ENCODE data around the gene SLC7A9.
"Not testable (repeated sequence)": the region's sequence is repeated elsewhere in the genome, so short reads cannot be mapped to it uniquely, and the experiment has no call there.

The SLC7A9 gene

DNA sequence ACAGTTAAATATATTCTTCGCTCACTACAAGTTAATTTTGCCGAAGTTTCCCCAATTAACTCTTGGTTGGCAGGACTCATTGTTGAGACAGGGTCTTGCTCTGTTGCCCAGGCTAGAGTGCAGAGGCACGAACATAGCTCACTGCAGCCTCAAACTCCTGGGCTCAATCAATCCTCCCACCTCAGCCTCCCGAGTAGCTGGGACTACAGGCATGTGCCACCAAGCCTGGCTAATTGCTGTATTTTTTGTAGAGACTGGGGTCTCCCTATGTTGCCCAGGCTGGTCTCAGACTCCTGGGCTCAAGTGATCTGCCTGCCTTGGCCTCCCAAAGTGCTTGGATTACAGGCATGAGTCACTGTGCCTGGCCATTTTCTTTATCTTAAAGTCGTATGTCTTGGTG is 15.7 kb upstream of the SLC7A9 start:
- not testable (repeated sequence) for DNase-seq

DNA sequence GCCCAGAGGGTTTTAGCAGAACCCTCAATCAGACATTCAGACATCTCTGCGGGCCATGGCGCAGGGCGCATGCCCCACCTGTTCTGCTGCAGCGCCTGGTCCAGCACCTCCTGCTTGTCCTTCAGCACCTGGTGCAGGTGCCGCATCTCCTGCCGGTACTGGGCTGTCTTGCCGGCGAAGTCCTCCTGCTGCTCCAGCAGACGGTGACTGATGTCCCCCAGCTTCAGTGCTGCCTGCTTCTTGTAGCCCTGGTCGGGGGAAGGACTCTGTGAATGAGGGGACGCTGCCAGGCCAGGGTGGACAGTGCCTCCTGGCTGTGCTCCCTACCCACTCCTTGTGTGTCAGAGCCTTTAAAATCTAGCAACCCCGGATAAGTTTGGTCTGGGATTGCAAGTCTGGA is 12.2 kb upstream of the SLC7A9 start:
- no peak for DNase-seq

DNA sequence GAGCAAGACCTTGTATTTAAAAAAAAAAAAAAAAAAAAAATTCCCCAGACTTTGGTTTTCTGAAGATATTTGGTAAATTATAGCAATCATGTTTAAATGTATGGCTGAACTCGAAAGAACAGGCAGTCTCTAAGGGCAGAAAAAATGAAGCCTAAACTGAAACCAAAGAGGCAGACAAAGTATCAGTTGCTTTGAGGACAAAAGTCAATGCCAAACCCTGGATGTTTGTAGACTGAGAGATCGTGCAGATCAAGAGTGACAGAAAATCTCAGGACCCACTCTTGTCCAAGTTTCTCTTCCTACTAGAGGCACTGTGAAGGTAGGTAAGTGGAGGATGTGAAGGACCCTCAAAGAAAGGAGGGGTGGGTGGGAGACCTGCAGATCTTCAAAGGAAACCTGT is 11.1 kb upstream of the SLC7A9 start:
- no peak for DNase-seq

DNA sequence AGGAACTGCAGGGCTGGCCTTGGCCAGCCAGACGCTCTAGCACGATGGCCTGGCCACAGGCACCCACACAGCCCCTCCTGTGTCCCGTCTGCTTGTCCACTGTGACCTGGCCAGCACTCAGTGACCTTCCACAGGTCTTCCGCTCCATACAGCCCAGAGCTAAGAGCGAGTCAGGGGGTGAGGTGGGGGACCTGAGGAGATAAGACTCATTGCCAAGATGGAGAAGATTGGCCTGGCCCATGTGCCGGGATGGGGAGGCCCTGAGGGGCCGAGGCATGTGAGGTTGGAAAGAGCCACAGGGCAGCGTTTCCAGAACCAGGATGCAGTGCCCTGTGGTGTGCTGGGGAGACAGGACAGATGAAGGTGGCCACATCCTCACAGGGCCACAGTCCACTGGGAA is 10.2 kb upstream of the SLC7A9 start:
- no peak for DNase-seq

DNA sequence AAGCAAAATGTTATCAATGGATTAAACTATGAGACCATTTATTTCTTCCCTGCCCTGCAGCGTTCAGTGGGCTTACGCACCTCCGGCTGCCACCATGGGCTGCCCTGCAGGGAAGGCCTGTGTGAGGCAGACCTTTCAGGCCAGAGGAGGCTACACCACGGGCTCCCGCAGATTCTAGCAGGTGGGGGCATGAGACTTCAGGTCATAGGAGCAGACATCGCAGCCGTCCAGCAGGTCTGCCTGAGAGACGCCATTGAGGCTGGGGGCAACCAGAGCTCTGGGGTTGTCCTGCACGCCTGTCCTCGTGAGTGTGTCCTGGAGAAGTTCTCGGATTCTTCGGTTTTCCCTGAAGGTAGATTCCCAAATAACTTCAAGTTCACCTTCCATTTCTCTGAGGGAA is 9.4 kb upstream of the SLC7A9 start:
- DNase-seq, result no peak

DNA sequence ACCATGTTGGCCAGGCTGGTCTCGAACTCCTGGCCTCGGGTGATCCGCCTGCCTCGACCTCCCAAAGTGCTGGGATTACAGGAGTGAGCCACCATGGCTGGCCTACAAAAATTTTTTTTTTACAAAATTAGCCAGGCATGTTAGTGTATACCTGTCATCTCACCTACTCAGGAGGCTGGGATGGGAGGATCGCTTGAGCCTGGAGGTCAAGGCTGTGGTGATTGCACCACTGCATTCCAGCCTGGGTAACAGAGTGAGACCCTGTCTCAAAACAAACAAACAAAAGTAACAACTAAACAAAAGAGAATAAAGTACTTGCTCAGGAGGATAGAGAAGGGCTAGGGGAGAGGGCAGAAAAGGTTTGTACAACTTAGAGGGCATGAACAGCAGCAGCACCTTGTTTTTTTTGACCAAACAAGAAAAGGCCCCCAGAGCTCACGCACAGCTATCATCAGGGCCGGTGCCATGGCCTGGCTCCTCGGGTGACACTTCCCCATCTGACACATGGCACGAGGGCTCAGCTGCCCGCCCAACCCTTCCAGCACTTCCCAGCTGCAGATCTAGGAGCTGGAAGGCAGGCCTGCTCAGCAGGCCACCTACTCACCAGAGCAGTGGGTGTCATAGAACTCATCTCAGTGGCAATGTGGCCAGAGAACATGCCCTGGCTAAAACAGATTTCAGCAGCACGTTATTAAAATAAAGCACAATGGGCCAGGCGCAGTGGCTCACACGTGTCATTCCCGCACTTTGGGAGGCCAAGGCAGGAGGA is 8.6 kb upstream of the SLC7A9 start:
- no peak for DNase-seq

DNA sequence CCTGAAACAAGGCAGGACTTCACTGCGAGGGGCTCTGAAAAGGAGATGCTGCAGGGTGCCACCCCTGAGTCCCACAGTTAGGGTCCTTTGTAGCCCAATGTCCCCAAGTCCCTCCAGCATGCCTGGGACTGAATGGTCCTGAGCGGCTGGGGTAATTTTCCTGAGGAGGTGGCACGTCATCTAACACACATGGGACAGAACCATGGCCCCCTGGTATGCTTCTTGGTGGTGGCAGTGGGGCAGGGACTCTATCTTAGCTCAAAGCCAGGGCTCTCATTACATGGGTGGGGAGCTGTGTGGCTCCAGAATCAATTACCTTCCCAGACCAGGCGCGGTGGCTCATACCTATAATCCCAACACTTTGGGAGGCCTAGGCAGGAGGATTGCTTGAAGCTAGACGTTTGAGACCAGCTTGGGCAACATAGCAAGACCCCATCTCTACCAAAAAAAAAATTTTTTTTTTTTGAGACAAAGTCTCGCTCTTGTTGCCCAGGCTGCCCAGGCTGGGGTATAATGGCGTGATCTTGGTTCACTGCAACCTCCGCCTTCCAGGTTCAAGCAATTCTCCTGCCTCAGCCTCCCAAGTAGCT is 7.9 kb upstream of the SLC7A9 start:
- no peak for DNase-seq

DNA sequence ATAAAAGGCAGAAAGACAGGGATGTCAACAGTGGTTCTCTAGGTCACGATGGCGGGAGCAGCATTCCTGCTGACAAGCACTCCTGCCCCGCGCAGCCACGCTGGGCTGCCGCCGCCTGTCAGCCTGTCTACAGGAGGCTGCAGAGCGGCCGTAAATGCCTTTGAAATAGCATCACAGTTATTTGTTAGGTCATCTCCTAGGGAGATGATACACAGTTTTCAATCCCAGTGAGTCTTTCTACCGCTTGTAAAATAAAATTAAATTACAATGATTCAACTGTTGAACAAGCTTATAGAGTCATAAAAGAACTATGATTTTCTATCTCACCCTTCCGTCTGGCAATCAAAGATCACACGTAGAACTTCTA is 7.3 kb upstream of the SLC7A9 start:
- DNase-seq, result no peak

DNA sequence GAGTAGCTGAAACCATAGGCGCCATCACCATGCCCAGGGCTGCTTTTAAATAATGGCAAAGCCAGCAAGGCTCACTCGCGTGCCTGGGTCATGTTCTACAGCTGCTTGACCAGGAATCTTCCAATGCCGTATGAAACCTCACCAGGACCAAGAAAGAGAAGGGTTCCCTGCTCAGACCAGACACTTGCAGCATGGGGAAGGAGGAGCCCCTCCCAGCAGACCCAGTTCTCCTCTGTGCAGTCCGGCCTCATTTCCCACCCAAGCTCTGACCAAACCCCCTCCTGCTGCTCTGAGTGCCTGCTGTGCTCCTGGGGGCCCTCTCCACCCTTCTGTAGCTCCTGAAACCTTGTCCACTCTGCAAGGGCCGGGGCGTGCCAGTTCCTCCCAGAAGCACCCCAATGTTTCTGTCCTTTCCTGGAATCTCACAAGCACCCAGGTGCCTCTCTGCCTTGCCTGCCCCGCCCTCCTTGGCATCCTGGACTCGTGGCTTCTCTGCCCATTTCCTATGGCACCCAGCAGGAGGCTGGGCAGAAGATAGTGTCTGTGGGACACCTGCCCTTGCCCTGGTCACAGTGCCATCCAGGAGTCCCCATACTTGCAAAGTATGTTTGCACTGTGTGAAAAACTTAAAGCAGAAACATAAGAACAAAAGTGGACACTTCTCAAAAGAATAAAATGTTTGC is 6.8 kb upstream of the SLC7A9 start:
- no peak for DNase-seq

DNA sequence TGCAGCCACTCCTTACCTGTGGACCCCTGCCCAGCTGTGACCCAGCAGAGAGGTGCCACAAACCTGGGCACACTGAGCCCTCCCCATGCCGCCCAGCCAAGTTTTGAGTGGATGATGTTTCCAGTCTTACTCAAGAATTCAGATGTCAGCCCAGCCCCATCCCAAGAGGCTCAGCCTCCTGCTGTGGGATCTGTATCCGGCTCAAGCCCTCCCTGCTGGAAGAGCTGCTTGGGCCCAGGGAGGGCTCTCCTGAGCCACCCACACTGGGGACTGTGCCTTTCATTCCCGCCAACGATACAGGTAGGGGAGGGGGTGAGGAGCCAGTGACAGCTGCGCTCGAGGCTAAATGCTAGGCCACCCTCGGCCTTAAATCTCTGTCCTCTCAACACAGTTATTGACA is 5.9 kb upstream of the SLC7A9 start:
- DNase-seq, result no peak

DNA sequence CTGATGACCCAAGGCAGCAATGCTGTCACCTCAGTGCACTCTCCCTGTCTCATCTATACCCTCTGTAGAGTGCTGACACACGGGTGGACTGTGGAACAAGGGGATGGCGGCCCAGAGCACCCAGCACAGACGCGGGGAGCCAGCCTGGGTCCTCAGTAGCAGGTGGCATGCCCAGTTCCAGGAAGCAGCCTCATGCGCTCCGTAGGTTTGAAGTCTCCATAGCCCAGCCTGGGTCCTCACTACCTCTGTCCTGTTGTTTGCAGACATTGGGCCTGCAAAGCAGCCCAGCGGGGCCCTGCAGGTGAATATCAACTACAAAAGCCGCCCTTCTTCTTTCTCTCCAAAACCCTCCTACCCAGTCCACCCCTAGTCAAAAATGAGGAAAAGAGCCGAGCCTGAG is 5.0 kb upstream of the SLC7A9 start:
- DNase-seq, result no peak

DNA sequence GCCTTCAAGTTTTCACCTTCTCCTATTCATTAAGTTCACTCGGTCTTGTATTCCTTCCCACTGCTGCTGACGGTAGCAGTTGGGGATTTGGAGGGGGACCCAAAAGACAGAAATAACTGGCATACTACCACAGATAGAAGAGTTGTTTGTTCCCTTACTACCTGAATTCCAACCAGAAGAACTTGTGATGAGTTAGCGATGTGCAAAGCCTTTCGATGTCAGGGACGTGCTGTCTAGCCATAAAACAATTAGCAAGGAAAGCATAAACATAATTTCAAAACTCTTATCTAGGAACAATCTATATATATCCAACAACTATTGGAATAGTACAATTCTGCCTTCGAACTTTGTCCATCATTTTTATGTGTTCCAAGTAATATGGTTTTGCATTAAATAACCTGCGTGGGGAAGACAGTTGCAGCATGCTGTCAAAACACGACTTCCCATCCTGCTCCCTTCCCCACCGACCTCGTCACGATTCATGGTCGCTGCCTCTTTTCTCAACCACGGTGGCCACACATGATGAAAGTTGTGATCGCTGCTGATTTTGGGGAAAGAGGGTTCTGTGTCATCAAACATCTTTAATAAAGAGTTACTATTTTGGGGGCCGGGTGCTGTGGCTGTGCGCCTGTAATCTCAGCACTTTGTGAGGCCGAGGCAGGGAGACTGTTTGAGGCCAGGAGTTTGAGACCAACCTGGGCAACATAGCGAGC is 3.8 kb upstream of the SLC7A9 start:
- no peak for DNase-seq

DNA sequence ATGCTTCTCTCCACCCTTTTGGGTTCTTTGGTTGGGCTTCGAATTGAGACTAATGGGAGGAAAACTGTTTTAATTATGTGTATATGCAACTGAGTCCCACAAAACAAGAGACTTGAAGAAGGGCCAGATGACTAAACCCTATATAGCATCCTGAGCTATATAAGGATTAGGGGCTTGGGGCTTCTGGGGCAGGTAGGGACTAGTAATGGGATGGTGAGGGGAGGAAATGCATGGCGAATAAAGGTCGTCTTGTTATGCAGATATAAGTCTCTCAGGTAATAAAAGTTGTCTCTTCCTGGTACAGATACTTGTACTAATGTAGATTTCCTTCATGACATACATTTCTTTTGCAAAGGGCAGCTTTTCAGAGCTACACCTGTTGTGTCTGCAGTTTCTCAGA is 2.8 kb upstream of the SLC7A9 start:
- DNase-seq, result no peak

DNA sequence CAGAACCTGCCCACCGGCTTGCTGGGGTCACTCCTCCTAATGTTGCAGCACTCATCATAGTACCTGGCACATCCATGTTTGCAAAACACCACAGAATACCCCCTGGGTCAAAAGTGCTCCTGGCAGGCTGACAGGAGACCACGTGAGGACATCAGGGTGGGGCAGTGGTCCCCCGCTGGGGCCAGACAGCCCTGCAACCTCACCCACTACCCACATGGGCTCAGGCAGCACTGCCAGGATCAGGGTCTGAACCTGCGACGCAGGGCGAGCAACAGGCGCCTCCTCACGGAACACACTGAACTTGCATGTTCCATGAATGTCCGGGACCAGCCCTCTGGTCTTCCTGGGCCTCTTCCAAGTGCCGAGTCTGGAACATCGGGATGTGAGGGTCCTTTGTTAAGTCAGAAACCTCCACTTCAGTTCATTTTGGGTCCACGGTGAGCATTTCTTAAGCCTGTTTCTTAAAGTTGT is 1.4 kb upstream of the SLC7A9 start:
- peak in 1 of 56 donors; percentile 9 for DNase-seq

DNA sequence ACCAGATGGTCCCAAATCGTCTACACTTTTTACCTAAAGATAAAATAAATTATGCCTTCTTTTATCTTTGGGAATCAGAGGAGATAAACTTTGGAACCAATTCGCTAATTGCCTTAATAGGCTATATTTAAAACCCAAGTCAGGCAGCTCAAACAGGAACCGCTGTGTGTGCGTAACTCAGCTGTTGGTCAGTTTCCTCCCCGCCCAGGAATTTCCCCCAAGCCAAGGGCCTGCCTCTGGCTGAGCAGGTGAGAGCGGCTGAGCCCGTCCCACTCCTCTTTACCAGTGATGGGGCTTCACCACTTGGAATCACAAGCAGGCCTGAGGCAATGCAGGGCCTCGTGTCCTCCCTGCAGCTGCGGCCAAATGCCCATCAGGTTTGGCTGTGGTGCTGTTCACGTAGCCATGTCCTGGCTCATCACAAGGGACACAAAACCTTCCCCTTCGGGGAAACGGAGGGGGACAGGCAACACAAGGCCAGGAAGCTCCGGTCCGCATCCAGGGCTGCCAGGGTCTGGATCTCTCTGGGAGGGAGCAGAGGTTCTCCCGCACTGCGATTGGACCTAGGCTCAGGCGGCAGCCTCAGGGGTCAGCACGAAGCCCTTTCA is 503 bp upstream of the SLC7A9 start:
- DNase-seq, result no peak

DNA sequence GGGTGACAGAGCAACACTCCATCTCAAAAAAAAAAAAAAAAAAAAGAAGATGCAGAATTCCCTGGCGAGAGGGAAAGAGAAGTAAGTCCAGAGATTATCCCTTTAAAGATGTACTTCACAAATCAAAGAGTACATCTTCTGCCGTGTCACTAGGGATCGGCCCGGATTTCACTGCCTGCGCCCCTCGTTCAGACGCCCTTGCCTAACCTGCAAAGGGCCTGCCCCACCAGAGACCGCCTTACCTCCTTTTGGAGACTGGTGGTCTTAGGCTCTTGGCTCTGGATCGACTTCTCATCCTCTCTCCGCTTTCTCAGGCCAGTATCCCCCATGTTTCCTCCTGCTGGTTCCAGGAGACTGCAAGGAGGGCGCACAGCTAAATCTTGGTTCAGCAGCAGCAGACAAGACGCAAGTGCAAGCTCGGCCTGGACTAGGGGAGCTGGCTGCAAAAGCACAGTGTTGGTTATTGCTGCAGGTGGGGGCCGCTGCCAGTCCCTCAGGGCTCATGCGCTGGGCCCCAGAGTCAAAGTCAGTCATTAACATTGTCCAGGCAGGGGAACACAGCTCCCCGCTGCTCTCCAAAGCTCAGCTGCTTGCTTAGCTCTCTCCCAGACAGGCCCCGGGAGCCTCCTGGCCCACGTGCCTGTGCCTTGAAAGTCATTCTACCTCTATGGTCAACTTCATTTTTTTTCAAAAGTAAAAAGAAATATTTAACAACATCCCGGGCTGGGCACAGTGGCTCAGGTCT is 1.2 kb downstream of the SLC7A9 start:
- no peak for DNase-seq

DNA sequence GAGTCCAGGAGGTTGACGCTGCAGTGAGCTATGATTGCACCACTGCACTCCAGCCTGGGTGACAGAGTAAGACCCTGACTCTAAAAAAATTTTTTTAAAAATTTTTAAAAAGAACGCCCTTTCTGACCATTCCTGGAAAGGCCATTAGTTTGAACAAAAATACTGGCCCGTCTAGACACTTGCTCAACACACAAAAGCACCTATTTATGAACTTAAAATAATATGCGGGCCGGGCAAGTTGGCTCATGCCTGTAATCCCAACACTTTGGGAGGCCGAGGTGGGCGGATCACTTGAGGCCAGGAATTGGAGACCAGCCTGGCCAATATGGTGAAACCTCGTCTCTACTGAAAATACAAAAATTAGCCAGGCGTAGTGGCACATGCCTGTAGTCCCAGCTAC is 2.1 kb downstream of the SLC7A9 start:
- DNase-seq, result not testable (repeated sequence)

DNA sequence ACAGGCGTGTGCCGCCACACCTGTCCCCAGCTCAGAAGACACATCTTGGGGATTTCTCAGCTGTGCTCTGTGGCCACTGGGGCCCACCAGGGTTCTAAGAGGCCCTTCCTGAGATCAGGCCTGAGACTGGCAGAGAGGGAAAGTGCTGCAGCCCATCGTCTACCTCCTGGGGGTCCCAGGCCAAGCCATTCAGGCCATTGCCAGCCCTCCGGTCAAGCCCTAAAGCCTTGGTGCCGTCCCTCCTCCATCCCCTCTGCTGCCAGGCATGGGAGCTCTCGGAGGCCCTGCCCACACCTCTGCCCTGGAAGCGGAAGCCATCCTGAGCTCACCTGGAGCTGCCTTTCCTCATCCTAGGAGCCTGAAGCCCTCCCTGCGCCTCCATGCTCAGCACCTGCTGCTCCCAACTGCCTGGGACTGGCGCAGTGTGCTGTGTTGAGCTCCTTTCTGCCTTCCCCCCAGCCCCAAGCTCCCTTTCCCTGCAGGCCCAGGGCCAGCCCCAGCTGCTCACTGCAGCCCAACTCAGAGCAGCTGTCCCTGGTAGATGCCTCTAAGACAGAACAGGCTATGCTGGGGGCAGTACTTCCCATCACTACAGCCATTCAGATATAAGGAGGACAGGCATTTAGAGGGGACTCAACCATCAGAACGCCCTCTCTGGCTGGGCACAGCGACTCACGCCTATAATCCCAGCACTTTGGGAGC is 2.9 kb downstream of the SLC7A9 start:
- DNase-seq, result no peak

DNA sequence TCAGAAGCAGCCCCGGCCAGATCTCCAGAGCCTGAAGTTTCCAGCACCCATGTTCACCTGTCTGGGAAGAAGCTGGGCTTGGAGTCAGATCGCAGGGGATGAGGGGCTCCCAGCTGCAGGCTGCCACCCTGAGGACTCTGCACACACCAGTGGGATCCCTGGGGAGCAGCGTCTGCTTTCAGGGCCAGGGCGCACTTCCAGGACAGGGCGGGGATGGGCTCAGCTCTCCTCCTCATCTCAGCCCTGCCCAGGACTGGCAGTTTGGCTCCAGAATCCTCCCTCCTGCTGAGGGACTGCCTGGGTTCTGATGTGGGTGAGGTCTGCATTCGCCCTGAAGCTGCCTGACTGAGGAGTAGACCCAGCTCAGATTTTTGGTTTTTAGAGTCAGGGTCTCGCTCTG is 3.5 kb downstream of the SLC7A9 start:
- no peak for DNase-seq

DNA sequence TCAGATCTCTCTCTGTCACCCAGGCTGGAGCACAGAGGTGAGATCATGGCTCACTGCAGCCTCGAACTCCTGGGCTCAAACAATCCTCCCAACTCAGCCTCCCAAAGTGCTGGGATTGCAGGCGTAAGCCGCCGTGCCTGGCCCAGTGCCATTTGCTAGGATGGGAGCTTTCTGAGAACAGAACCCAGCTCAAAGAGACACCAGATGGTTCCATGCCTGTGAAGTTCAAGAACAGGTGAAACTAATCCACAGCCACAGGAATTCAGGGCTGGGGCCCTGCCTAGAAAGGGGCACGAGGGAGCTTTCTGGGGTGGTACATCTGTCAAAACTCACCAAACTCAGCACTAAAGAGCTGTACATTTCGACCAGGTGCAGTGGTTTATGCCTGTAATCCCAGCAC is 4.2 kb downstream of the SLC7A9 start:
- DNase-seq, result no peak

Data from amygdala (tissue), 56 donors.